Loucy (cell line): Measurements from ENCODE around the gene NOLC1.

Source experiments
- H2AFZ ChIP-seq: fragments of 200-600 bp; sonication (generic); 2 replicates; pipeline ENCODE4 v1.6.0; 2016; ENCODE audit warnings: antibody characterized with exemption, mild to moderate bottlenecking, low read length, moderate library complexity
- H3F3A ChIP-seq: fragments of 200-600 bp; 2 replicates; pipeline ENCODE4 v1.6.0; 2016; ENCODE audit warnings: antibody characterized with exemption, low read depth, mild to moderate bottlenecking
- H3K27me3 ChIP-seq: fragments of 200-600 bp; sonication (generic); 2 replicates; pipeline ENCODE4 v1.6.1; 2014; ENCODE audit warnings: low read length, mild to moderate bottlenecking; ENCODE audit not compliant: insufficient read depth, poor library complexity, severe bottlenecking
- H3K36me3 ChIP-seq: fragments of 200-600 bp; sonication (generic); 2 replicates; pipeline ENCODE4 v1.6.1; 2016; ENCODE audit warnings: low read length; ENCODE audit not compliant: insufficient read depth
- H3K4me1 ChIP-seq: fragments of 200-600 bp; sonication (generic); 2 replicates; pipeline ENCODE4 v1.5.1; 2014; ENCODE audit warnings: low read length, mild to moderate bottlenecking; ENCODE audit not compliant: insufficient read depth, poor library complexity, severe bottlenecking
- H3K4me2 ChIP-seq: fragments of 200-600 bp; sonication (generic); 2 replicates; pipeline ENCODE4 v1.6.0; 2014; ENCODE audit warnings: antibody characterized with exemption, low read length, low read depth, mild to moderate bottlenecking; ENCODE audit not compliant: poor library complexity, severe bottlenecking
- H3K4me3 ChIP-seq: fragments of 200-600 bp; sonication (generic); 2 replicates; pipeline ENCODE4 v1.5.1; 2014; ENCODE audit warnings: low read length, mild to moderate bottlenecking, mixed read lengths; ENCODE audit not compliant: poor library complexity, severe bottlenecking
- H3K79me2 ChIP-seq: fragments of 200-600 bp; sonication (generic); 2 replicates; pipeline ENCODE4 v1.6.1; 2014; ENCODE audit warnings: low read length; ENCODE audit not compliant: insufficient read depth
- H3K9ac ChIP-seq: fragments of 200-600 bp; sonication (generic); 2 replicates; pipeline ENCODE4 v1.6.0; 2014; ENCODE audit warnings: mild to moderate bottlenecking, low read depth, low read length, moderate library complexity; ENCODE audit not compliant: poor library complexity, severe bottlenecking
- H3K9me2 ChIP-seq: fragments of 200-600 bp; sonication (generic); replicated peaks from 2 replicates; pipeline ENCODE4 v1.6.1; 2016; ENCODE audit warnings: low read depth, low read length, mixed read lengths
- H3K9me3 ChIP-seq: fragments of 200-600 bp; sonication (generic); 2 replicates; pipeline ENCODE4 v1.6.1; 2014; ENCODE audit warnings: mild to moderate bottlenecking, antibody characterized with exemption, low read length, low read depth; ENCODE audit not compliant: insufficient read depth
- H4K20me1 ChIP-seq: fragments of 200-600 bp; sonication (generic); 2 replicates; pipeline ENCODE4 v1.6.0; 2014; ENCODE audit warnings: antibody characterized with exemption, low read length, mild to moderate bottlenecking; ENCODE audit not compliant: insufficient read depth, poor library complexity, severe bottlenecking
- CTCF ChIP-seq: fragments of 200-600 bp; sonication (generic); conservative IDR thresholded peaks from 2 replicates; pipeline ENCODE4 v1.5.1; 2014; ENCODE audit warnings: mild to moderate bottlenecking, antibody characterized with exemption, low read length
- EZH2phosphoT487 ChIP-seq: fragments of 200-600 bp; IDR thresholded peaks from 2 replicates; pipeline ENCODE4 v1.6.1; 2018; ENCODE audit warnings: antibody characterized with exemption, mild to moderate bottlenecking, moderate library complexity, borderline replicate concordance

The NOLC1 gene

GRCh38 chr10:102154466-102155116 lies 2.4 kb downstream of the NOLC1 start:
- Histone ChIP-seq H4K20me1 (peaks cover 44% of the 10 kb centered on the region), H3F3A (peaks cover 12% of the 10 kb centered on the region; the same call in 1 of the 2 replicates), H3K4me3 (peak overlapping the region; percentile 14)

GRCh38 chr10:102157224-102157623 lies 5.0 kb downstream of the NOLC1 start:
- H3K9me2 ChIP-seq: no peaks in the 10 kb centered on the region
- H3K4me1 ChIP-seq: peaks cover 17% of the 10 kb centered on the region
- H3K27me3 ChIP-seq: no peaks in the 10 kb centered on the region
- peak overlapping the region; percentile 1 for H3K9ac ChIP-seq
- H3K79me2 ChIP-seq: peaks cover 61% of the 10 kb centered on the region
- H4K20me1 ChIP-seq: peaks cover 44% of the 10 kb centered on the region
- no peak overlapping the region for H3K4me3 ChIP-seq
- no peaks in the 10 kb centered on the region for H3F3A ChIP-seq
- no peak overlapping the region for H3K4me2 ChIP-seq
- TF ChIP-seq EZH2phosphoT487: no peak
- TF ChIP-seq CTCF: no peak
- no peak overlapping the region for H2AFZ ChIP-seq
- H3K9me3 ChIP-seq: no peaks in the 10 kb centered on the region
- peaks cover 52% of the 10 kb centered on the region for H3K36me3 ChIP-seq

More at GRCh38 chr10:102154466-102155116, 2.4 kb downstream of the NOLC1 start:
- Histone ChIP-seq H3K4me1 (peaks cover 22% of the 10 kb centered on the region), H3K9ac (no peak overlapping the region), H3K36me3 (peaks cover 29% of the 10 kb centered on the region; the same call in 1 of the 2 replicates), H3K9me2 (no peaks in the 10 kb centered on the region), H3K27me3 (no peaks in the 10 kb centered on the region), H3K9me3 (no peaks in the 10 kb centered on the region), H3K4me2 (peak overlapping the region; percentile 84), H3K79me2 (peaks cover 62% of the 10 kb centered on the region), H2AFZ (no peak overlapping the region)
- TF ChIP-seq EZH2phosphoT487 (no peak), CTCF (no peak)

GRCh38 chr10:102159051-102159597 lies 6.9 kb downstream of the NOLC1 start:
- Histone ChIP-seq H4K20me1 (peaks cover 31% of the 10 kb centered on the region), H3K36me3 (peaks cover 71% of the 10 kb centered on the region), H3K4me3 (no peak overlapping the region), H3K27me3 (no peaks in the 10 kb centered on the region), H3K9me3 (no peaks in the 10 kb centered on the region), H3F3A (peaks cover 4% of the 10 kb centered on the region; the same call in 1 of the 2 replicates), H3K9me2 (no peaks in the 10 kb centered on the region), H3K9ac (no peak overlapping the region), H3K4me2 (no peak overlapping the region), H2AFZ (no peak overlapping the region), H3K79me2 (peaks cover 42% of the 10 kb centered on the region), H3K4me1 (peaks cover 8% of the 10 kb centered on the region)
- TF ChIP-seq CTCF (no peak), EZH2phosphoT487 (no peak)
